ENCODE measurements around the gene SPEN. TPM values are rescaled to one million over a fixed set of nuclear protein-coding genes. Genes with fewer than 3 reads are reported as not detected.

Gene SPEN
- polyA plus RNA-seq, 1 donor from 2014 or later, result 7.1 TPM

DNA sequence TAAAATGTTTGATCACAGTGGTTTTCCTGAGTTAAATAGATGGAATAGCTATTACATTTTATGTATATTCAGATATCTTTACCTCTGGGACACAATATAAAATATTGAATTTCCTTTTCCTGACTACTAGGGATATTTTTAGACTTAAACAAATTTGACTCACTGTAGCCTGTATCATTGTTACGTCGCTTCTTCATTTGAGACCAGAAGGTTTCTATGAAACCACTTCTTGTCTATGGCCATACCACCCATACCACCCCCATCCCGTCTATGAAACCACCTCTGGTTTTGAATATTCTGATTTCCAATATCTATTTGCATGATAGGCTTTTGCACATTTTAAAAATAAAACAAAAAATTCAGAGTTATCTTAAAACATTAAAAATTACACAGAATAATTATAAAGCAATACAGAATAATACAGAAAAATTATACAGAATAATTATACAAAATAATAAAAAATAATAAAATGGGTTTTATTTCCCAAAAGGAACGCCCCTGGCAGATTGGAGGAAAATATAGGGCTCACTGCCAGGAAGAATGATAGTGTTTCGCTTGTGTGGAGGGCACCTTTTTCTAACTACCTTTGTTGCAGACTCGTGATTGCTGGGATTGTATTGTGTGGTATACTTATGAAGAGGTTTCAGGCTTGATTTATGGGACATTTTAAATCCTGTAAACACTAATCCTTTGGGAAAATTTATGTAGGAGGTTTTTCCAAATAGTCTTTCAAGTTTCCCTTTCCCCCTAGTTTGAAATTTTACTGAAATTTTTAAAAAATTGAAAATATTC is 4.7 kb downstream of the SPEN start:
- Histone ChIP-seq H3K79me2 (replicated peaks; ENCODE audit: insufficient read depth, low read length) (peaks cover 80% of the 10 kb centered on the region), H3K4me2 (ENCODE audit: low read length) (peak overlapping the region; percentile 20), H3F3A (ENCODE audit: insufficient read depth, low read length, poor library complexity, severe bottlenecking) (peaks cover 10% of the 10 kb centered on the region), H4K20me1 (ENCODE audit: insufficient read depth) (no peaks in the 10 kb centered on the region), H3K9ac (ENCODE audit: low read length) (peak overlapping the region; percentile 89), H3K27ac (ENCODE audit: low read length) (peak overlapping the region; percentile 97), H2AFZ (ENCODE audit: low read depth, low read length) (no peak overlapping the region), H3K9me2 (ENCODE audit: insufficient read depth, low read length) (no peaks in the 10 kb centered on the region), H3K9me3 (ENCODE audit: low read length) (no peaks in the 10 kb centered on the region), H3K36me3 (ENCODE audit: insufficient read depth, low read length) (no peaks in the 10 kb centered on the region), H3K4me3 (ENCODE audit: low read length) (peak overlapping the region; percentile 98), H3K27me3 (ENCODE audit: insufficient read depth, low read depth, low read length) (no peaks in the 10 kb centered on the region)
- TF ChIP-seq MXI1 (conservative IDR thresholded peaks at IDR 0.05; ENCODE audit: poor library complexity, severe bottlenecking), result no peak
- TF ChIP-seq POLR2AphosphoS5 (IDR thresholded peaks at IDR 0.05), result no peak
- TF ChIP-seq, protein P1, sequence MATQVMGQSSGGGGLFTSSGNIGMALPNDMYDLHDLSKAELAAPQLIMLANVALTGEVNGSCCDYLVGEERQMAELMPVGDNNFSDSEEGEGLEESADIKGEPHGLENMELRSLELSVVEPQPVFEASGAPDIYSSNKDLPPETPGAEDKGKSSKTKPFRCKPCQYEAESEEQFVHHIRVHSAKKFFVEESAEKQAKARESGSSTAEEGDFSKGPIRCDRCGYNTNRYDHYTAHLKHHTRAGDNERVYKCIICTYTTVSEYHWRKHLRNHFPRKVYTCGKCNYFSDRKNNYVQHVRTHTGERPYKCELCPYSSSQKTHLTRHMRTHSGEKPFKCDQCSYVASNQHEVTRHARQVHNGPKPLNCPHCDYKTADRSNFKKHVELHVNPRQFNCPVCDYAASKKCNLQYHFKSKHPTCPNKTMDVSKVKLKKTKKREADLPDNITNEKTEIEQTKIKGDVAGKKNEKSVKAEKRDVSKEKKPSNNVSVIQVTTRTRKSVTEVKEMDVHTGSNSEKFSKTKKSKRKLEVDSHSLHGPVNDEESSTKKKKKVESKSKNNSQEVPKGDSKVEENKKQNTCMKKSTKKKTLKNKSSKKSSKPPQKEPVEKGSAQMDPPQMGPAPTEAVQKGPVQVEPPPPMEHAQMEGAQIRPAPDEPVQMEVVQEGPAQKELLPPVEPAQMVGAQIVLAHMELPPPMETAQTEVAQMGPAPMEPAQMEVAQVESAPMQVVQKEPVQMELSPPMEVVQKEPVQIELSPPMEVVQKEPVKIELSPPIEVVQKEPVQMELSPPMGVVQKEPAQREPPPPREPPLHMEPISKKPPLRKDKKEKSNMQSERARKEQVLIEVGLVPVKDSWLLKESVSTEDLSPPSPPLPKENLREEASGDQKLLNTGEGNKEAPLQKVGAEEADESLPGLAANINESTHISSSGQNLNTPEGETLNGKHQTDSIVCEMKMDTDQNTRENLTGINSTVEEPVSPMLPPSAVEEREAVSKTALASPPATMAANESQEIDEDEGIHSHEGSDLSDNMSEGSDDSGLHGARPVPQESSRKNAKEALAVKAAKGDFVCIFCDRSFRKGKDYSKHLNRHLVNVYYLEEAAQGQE (IDR thresholded peaks at IDR 0.05; ENCODE audit: borderline replicate concordance), result no peak
- TF ChIP-seq RAD21 (conservative IDR thresholded peaks at IDR 0.05), result no peak
- TF ChIP-seq, protein P2, sequence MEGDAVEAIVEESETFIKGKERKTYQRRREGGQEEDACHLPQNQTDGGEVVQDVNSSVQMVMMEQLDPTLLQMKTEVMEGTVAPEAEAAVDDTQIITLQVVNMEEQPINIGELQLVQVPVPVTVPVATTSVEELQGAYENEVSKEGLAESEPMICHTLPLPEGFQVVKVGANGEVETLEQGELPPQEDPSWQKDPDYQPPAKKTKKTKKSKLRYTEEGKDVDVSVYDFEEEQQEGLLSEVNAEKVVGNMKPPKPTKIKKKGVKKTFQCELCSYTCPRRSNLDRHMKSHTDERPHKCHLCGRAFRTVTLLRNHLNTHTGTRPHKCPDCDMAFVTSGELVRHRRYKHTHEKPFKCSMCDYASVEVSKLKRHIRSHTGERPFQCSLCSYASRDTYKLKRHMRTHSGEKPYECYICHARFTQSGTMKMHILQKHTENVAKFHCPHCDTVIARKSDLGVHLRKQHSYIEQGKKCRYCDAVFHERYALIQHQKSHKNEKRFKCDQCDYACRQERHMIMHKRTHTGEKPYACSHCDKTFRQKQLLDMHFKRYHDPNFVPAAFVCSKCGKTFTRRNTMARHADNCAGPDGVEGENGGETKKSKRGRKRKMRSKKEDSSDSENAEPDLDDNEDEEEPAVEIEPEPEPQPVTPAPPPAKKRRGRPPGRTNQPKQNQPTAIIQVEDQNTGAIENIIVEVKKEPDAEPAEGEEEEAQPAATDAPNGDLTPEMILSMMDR (IDR thresholded peaks at IDR 0.05; ENCODE audit: poor library complexity, severe bottlenecking), result no peak
- TF ChIP-seq EZH2 (IDR thresholded peaks at IDR 0.05; ENCODE audit: borderline replicate concordance, insufficient read depth, low read length, poor library complexity, severe bottlenecking), result no peak

DNA sequence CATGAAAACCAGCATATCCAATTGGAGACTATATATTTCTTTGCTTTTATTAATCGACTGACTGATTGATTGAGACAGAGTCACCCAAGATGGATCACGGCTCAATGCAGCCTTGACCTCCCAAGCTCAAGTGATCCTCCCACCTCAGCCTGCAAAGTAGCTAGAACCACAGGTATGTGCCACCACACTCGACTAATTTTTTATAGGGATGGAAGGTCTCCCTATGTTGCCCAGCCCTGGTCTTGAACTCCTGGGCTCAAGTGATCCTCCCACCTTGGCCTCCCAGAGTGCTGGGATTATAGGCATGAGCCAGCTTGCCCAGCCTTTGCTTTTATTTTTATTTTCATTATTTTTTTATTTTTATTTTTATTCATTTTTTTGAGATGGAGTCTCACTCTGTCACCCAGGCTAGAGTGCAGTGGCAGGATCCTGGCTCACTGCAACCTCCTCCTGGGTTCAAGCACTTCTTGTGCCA is 5.4 kb downstream of the SPEN start:
- H4K20me1 ChIP-seq (ENCODE audit: insufficient read depth), result no peaks in the 10 kb centered on the region
- no peak for TF ChIP-seq MXI1 (conservative IDR thresholded peaks at IDR 0.05; ENCODE audit: poor library complexity, severe bottlenecking)
- TF ChIP-seq EP300 (conservative IDR thresholded peaks at IDR 0.05; ENCODE audit: poor library complexity, severe bottlenecking), result no peak
- TF ChIP-seq POLR2AphosphoS5 (IDR thresholded peaks at IDR 0.05), result no peak
- TF ChIP-seq EZH2 (IDR thresholded peaks at IDR 0.05; ENCODE audit: borderline replicate concordance, insufficient read depth, low read length, poor library complexity, severe bottlenecking), result no peak
- TF ChIP-seq, protein P1 (IDR thresholded peaks at IDR 0.05; ENCODE audit: borderline replicate concordance), result no peak
- TF ChIP-seq SMC3 (conservative IDR thresholded peaks at IDR 0.05; ENCODE audit: poor library complexity), result no peak
- TF ChIP-seq RAD21 (conservative IDR thresholded peaks at IDR 0.05), result no peak
- no peaks in the 10 kb centered on the region for H3K9me2 ChIP-seq (ENCODE audit: insufficient read depth, low read length)
- H3K27me3 ChIP-seq (ENCODE audit: insufficient read depth, low read depth, low read length), result no peaks in the 10 kb centered on the region
- H3K36me3 ChIP-seq (ENCODE audit: insufficient read depth, low read length), result no peaks in the 10 kb centered on the region
- H3K9me3 ChIP-seq (ENCODE audit: low read length), result no peaks in the 10 kb centered on the region
- H3K4me2 ChIP-seq (ENCODE audit: low read length), result no peak overlapping the region
- no peak overlapping the region for H3K4me3 ChIP-seq (ENCODE audit: low read length)
- H2AFZ ChIP-seq (ENCODE audit: low read depth, low read length), result no peak overlapping the region
- H3K9ac ChIP-seq (ENCODE audit: low read length), result no peak overlapping the region
- H3K27ac ChIP-seq (ENCODE audit: low read length), result peak overlapping the region; percentile 97
- peaks cover 10% of the 10 kb centered on the region for H3F3A ChIP-seq (ENCODE audit: insufficient read depth, low read length, poor library complexity, severe bottlenecking)
- peaks cover 83% of the 10 kb centered on the region for H3K79me2 ChIP-seq (replicated peaks; ENCODE audit: insufficient read depth, low read length)

Data from neural cell (in vitro differentiated cells).